ENCODE data around the gene EPHA2.
A peak's percentile ranks its signal among the peaks of the same experiment; 100 is the strongest.

EPHA2 gene

DNA sequence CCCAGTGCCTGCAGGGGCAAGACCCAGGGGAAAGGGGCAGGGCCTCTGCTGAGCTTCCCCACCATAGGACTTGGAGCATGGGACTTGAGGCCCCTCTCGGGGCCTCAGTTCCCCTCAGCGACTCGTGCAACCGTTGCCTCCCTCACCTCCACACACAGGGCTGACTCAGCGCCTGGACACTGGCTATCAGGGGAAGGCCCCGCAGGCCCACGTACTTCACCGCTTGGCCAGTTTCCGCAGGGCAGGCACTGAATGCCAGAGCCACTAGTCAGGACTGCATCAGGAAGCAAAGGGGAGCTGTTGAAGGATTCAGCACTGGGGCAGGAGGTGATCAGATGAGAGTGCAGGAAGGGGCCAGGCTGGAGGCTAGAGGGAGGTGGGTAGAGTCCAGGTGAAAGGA, 66.9 kb downstream of the EPHA2 start:
- no peak for DNase-seq

DNA sequence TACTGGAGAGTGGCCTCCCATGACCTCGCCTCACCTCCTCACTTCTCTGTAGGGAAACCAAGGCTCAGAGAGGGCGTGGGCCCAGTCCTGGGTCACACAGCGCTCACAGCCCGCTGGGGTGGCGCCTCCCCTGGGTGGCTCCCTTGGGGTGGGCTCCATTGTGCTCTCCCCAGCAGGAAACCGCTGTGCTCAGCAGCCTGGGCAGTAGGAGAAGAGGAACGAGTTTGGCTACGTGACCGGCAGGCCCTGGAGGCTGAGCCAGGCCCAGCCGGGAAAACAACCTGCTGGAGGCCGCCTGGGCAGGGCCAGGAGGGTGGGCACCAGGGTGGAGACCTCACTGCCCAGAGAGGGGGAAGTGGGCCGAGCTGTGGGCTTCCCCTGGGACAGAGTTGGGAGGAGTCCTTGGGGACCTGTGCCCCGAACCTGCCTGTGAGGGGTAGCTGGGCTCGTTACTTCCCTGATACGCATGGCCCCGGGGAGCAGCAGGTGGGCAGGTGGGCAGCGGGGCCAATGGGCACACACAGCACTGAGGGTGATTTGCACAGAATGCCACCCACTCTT, 67.4 kb downstream of the EPHA2 start:
- no peak for DNase-seq

DNA sequence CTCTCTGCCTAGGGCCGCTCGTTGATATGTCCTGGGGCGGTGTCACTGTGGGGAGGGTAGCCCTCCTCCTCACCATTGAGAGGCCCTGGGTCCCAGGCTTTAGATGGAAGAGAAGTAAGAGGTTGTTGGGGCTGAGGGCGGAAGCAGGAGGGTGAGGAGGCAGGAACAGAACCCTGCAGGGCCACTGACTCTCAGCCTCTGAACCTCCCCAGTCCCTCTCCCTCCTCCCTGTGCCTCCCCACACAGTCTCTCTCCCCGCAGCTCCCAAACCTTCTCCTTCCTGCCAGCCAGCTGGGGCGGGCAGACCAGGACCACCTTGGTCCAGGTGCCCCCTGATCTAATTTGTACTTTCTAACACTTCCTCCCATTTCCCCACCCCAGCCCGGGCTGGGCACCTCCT, 68.1 kb downstream of the EPHA2 start:
- no peak for DNase-seq

DNA sequence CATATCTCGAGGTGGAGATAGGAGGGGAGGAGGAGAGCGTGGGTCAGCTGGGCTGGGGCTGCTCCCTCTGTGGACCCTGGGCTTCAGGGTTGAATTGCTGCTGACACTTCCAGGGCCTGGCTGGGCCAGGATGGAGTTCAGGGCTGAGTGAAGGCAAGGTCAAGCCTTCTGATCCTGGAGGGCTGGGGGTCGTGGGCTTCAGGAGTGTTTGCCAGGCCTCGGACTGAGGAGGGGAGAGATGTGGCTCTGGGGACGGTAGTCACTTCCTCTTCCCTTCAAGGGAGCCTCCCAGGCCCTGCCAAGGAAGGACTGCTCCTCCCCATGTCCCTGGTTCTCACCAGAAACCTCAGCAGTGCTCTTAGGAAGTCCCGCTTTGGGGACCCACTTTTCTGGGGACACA, 70.3 kb downstream of the EPHA2 start:
- no peak for DNase-seq

DNA sequence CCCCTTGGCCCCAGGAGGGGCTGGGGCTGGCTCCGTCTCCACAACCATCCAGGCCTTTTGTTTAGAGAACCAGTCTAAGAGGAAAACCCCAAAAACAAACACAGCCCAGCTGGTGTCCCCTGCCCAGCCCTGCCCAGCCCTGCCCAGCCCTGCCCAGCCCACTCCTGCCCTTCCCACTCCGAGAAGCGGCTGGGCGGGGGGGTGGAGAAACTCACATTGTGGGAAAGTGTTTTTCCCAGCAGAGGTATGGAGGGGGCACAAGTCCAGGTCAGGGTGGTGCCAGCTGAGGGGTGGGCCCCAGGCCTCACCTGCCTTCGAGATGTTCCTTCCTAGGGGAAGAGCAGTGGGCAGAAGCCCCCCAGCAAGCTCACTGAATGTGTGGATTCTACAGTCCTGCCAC, 72.4 kb downstream of the EPHA2 start:
- no peak for DNase-seq

DNA sequence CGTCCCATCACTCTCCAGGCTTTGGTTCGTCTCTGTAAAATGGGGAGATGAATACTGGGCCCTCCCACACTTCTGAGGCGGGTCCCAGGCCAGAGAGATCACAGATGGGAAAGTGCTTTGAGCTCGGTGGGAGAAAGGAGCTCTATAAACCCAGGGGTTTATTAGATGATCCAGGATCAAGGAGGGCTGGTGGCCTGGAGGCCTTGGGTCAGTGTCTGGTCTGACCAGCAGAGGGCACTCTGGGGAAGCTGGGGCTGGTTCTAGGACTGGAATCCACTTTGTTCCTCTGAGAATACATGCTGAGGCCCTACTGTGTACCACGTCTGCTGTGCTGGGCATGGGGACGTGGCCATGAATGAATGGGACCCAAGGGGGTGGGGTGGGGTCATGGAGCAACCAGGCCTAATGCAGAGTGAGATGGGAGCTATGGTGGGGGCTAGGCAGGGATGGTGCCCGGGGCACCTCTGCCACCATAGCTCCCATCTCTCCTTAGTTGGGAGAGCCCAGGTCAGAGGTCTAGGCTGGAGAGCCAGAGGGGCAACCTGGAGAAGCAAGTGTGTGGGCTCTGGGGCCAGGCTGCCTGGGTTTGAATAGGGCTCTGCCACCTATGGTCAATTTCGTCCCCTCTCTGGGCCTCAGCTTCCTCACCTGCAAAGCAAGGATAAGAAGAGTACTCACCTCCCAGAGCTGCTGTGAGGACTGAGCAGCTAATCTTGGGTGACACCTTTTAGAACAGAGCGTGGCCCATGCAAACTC, 73.4 kb downstream of the EPHA2 start:
- DNase-seq = peak; percentile 27

DNA sequence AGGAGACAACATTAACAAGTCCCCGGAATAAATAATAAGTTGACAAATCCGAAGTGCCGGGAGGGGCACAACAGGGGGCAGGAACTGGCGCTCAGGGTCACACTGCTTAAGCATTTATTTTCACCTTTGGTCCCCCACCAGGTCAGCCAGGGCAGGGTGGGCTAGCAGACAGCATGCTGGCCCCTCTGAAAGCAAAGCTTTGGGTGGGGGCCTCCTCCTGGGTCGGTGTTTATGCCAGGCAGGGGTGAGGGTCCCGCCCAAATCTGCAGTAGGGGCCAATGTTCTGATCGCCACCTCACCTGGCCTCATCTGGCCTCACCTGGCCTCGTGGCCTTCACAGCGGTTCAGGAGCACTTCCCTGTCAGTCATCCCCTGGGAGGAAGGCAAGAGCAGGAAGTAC, 74.2 kb downstream of the EPHA2 start:
- DNase-seq = no peak

DNA sequence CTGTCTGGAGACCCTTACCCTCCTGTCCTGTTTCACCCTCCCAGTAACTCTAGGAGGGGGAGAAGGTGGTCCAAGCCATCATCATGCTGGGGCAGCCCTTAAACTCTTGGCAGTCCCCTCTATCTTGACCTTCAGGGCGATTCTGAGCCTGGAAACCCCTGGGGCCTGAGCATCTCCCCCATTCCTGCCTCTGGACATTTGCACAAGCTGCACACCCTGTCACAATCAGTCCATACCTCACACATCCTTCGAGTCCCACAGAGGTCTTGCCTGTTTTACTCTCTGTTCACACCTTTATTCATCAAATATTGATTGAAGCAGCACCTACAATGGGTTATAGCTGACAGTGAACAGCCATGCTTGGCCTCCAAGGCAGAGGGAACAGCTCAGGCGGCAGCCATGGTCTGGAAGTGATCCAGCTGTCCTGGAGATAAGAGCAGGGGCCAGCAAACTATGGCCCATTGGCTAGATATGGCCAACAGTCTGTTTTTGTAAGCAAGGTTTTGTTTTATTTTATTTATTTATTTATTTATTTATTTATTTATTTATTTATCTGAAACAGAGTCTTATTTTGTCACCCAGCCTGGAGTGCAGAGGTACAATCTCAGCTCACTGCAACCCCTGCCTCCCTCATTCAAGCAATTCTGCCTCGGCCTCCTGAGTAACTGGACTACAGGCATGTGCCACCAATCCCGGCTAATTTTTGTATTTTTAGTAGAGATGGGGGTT, 75.3 kb downstream of the EPHA2 start:
- no peak for DNase-seq

DNA sequence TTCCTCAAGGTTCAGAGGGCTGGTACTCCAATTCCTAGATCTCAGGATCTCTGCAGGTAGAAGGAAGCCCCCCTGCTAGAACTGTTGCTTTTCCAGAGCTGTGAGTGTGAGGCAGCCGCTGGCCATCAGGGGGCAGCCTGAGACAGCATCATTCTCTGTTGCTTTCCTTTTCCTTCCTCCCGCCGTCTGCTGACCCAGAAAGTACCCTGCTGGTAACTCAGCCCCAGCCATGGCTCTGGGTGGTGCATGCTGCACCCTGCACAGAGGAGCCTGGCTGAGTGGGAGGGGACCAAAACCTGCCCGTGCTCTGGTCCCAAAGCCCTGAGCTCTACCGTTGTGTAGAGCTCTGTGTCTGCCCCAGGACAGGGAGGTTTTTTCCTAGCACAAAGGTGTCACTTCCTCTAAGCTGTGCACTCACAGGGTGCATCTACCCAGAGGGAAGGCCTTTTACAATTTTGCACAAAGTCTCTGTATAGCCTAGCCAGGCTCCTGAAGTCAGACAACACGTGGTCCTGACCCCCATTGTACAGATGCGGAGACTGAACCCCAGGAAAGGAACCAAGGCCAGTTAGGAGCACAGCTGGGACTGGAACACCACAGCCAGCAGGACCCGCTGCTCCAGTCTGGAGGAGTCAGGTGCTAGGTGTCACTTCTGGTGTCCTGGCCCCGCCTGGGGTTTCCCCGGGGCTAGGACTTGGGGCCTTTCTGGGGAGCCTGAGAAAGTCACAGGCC, 76.8 kb downstream of the EPHA2 start:
- DNase-seq = peak; percentile 54 to 69

DNA sequence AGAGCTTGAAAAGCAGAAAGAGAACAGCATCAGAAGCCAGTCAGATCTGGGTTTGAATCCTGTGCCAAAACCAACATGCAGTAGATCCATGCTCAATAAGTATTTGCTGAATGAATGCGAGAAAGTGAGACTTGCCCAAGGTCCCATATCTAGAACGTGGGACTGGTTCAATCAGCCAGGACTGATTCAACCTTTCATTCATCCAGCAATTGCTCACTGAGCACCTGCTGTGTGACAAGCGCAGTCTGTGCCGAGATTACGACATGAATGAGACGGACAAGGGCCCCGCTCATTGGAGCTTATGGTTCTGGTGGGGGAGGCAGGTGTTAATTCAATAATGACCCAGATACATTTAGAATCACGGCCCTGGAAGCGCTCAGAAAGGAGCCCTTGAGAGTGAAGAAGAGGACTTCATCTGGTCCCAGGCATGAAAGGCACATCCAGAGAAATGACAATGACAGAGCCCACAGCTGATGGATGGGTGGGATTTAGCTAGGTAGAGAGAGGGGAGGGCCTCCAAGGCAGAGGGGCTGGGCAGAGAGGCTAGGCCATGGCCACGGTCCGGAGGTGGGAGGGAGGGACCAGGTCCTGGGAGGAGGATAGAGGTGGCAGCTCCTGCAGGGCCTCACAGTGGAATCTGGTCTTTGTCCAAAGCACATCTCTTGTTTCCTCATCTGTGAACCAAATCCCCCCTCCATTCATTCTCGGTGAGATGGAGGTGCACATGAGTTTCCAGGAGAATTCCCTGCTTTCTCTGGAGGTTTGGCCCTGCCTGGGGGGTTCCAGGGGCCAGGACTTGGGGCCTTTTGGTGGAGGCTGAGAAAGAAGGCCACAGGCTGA, 78.2 kb downstream of the EPHA2 start:
- no peak for DNase-seq

DNA sequence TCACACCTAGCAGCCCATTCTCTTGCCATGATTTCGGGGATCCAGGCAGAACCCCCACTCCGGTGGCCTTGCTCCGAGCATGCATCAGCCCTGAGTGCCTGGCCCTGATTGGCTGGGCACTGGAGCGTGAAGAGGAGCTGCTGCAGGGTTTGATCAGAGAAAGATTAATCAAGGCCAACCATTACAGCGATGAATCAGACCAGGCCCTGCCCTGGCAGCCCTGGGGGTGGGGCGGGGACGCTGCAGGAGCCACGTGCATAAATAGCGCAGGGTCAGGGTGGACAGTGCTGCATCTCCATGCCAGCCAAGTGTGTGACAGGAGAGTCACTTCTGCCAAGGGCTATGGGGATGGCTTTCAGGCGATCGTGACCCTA, 79.0 kb downstream of the EPHA2 start:
- no peak for DNase-seq

DNA sequence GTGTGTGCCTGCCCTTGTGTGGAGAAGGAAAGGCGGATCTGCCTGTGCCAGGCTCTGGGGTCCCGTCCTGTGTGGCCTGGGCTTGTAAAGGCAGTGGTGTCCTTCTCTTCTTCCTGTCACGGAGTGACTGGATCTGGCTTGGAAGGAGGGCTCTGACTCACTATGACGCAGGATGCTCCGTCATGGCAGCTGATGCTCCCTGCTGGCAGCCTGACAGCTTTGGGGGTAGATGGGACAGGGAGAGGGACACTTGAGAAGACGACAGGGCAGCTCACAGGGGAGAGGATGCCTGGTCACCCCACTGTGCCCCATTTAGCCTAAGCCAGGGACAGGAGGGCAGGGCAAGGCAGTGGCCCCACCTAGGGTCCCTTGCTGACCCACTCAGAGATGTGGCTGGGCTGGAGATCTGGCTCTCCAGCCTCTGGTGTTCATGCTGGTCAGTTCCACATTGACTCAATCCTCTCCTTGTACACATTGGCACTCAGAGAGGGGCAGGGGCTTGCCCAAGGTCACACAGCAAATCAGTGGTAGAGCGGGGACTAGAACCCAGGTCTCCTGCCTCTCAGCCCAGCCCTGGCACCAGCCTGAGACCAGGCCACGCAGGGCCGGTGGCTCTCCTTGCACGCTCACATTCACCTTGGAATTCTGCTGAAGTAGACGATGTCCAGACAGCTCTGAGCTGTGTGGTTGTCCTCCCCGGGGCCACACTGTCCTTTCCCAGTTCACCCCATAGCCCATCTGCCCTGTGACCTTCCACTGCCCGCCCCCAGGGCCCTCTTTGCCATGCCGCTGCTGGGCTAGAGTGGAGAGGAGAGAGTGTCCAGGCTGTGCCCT, 79.6 kb downstream of the EPHA2 start:
- no peak for DNase-seq

DNA sequence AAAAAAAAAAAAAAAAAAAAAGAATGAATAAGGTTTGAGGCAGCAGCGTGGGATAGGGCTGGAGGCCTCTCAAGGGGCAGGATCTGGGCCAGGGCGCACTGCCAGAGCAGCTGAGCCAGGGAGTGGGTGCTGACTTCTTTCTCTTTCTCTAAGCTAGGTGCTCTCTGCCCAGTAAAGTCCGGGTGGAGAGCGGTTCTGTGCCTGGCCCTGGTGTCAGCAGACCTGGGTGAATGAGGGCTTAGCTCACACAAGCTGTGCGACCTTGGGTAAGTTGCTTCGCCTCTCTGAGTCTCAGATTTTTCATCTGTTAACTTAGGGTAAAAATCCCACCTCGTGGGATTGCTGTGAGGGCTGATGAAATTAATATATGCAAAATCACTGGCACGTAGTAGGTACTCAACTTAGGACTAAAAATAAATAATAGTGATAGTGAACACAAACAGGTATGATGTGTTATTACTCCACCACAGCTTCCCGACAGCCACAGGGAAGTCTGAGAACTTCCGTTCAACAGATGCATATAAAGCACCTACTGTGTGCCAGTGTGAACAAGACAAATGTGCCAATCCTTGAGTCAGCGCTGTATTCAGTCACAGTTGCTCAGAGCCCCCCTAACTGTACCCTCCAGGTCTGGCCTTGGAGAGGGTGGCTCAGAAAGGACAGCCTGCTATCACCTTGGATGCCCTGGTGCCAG, 80.4 kb downstream of the EPHA2 start:
- DNase-seq = no peak

Data from AML-193 (cell line).